Testis (tissue), 3 donors: ENCODE results near the gene TUB. TPM values are rescaled to one million over a fixed set of nuclear protein-coding genes. Genes with fewer than 3 reads are reported as not detected.

ENCODE experiments used
- DNase-seq: peaks from one replicate; pipeline ENCODE4 v3.0.0-alpha.2; 2019
- H3K27ac ChIP-seq, 2 donors: fragments of 200-600 bp; sonication (generic); one replicate each; pipeline ENCODE4 v1.5.1; 2019
- H3K27me3 ChIP-seq: fragments of 200-600 bp; sonication (generic); one replicate; pipeline ENCODE4 v1.5.1; 2019
- H3K36me3 ChIP-seq: fragments of 200-600 bp; sonication (generic); one replicate; pipeline ENCODE4 v1.5.1; 2017; ENCODE audit warnings: low read depth; ENCODE audit errors: missing control alignments
- H3K4me1 ChIP-seq: fragments of 200-600 bp; sonication (generic); one replicate; pipeline ENCODE4 v1.5.1; 2019
- H3K4me3 ChIP-seq, 2 donors: fragments of 200-600 bp; sonication (generic); one replicate each; pipeline ENCODE4 v1.5.1; 2017 to 2019
- H3K9me3 ChIP-seq: fragments of 200-600 bp; sonication (generic); one replicate; pipeline ENCODE4 v1.5.1; 2017
- CTCF ChIP-seq, 3 experiments: fragments of 450-650 bp in 2 of 3; fragments of 200-600 bp in 1 of 3; sonication (generic) in 1 of 3; IDR thresholded peaks; one replicate each; pipeline ENCODE4 v1.5.1; 2016 to 2019; ENCODE audit warnings: antibody characterized with exemption in 3 of 3, mild to moderate bottlenecking in 2 of 3, moderate library complexity in 1 of 3
- POLR2A ChIP-seq: fragments of 450-650 bp; IDR thresholded peaks from one replicate; pipeline ENCODE4 v1.6.1; 2017; ENCODE audit warnings: antibody characterized with exemption, mild to moderate bottlenecking, moderate library complexity
- WGBS, 2 donors: methylation state at CpG; one replicate each; pipeline ENCODE4 v1.1.5; 2018; 5-methylcytosine and 5-hydroxymethylcytosine counted together
- intact Hi-C: fragments of 100-400 bp; cut with DNase I; formaldehyde crosslinking; loops from one replicate; pipeline ENCODE4 v1.15.1; 2023; ENCODE audit warnings: low total_unique reads
- polyA plus RNA-seq: library from polyadenylated mRNA; stranded (reverse); fragments of 350-450 nt; fragmentation: Illumina TruSeq; extraction: RNeasy Lipid Tissue Mini Kit (QIAGEN cat#74804); gene quantifications from one replicate; pipeline ENCODE4 v1.2.3, GENCODE V29; 2014; ENCODE audit warnings: low read depth, low replicate concordance; ENCODE audit not compliant: insufficient read depth
- total RNA-seq, 2 donors: library from RNA; depleted of rRNA; stranded (reverse); fragments of >200 nt; gene quantifications; one replicate each; pipeline ENCODE4 v1.2.3, GENCODE V29; 2016

TUB gene
- total and polyA plus RNA-seq, 3 donors from 2014 or later: 8.9 to 16.5 (median 15.6) TPM

GRCh38 chr11:8079111-8079675, 1.8 kb upstream of the TUB start:
- H3K27me3 ChIP-seq: no peaks in the 10 kb centered on the region
- intact Hi-C loops: no loop called here
- H3K27ac ChIP-seq: no peak overlapping the region
- peaks cover 8% of the 10 kb centered on the region for H3K4me1 ChIP-seq
- H3K36me3 ChIP-seq: no peaks in the 10 kb centered on the region
- 85 to 93% methylated on average over 3 to 4 of the region's 4 CpGs for WGBS, 2 donors
- no peaks in the 10 kb centered on the region for H3K9me3 ChIP-seq
- no peak for DNase-seq
- H3K4me3 ChIP-seq: no peak overlapping the region
- no peak for TF ChIP-seq CTCF (IDR thresholded peaks at IDR 0.05)
- no peak for TF ChIP-seq POLR2A

- intact Hi-C loops: no loop called here
- Histone ChIP-seq H3K4me1 (peaks cover 8% of the 10 kb centered on the region), H3K27me3 (no peaks in the 10 kb centered on the region), H3K4me3 (peak overlapping the region; percentile 51 to 53), H3K36me3 (no peaks in the 10 kb centered on the region), H3K9me3 (no peaks in the 10 kb centered on the region), H3K27ac (peak overlapping the region in 1 of 2 donors; percentile 73)
- WGBS, 2 donors: 29 to 61% methylated on average over 3 to 24 of the region's 24 CpGs
- no peak for DNase-seq
- TF ChIP-seq POLR2A: no peak
- no peak for TF ChIP-seq CTCF (IDR thresholded peaks at IDR 0.05)
Measured at GRCh38 chr11:8080069-8080670, 841 bp upstream of the TUB start.

- H3K9me3 ChIP-seq: no peaks in the 10 kb centered on the region
- peak overlapping the region; percentile 53 to 67 for H3K4me3 ChIP-seq
- intact Hi-C loops: no loop called here
- H3K27me3 ChIP-seq: no peaks in the 10 kb centered on the region
- TF ChIP-seq CTCF (IDR thresholded peaks at IDR 0.05): no peak
- no peak for TF ChIP-seq POLR2A
- H3K36me3 ChIP-seq: no peaks in the 10 kb centered on the region
- 20% methylated on average over 23 of the region's 24 CpGs; no CpG with 5 or more reads in 1 of the 2 donors for WGBS, 2 donors
- no peak for DNase-seq
- H3K27ac ChIP-seq: peak overlapping the region; percentile 55 to 73
- peaks cover 11% of the 10 kb centered on the region for H3K4me1 ChIP-seq
Measured at GRCh38 chr11:8081591-8082250, 710 bp downstream of the TUB start.

- Histone ChIP-seq H3K27ac (no peak overlapping the region), H3K27me3 (no peaks in the 10 kb centered on the region), H3K4me3 (no peak overlapping the region), H3K36me3 (no peaks in the 10 kb centered on the region), H3K4me1 (peaks cover 11% of the 10 kb centered on the region), H3K9me3 (no peaks in the 10 kb centered on the region)
- TF ChIP-seq POLR2A (no peak), CTCF (IDR thresholded peaks at IDR 0.05) (no peak)
- intact Hi-C loops: no loop called here
- peak; percentile 48 for DNase-seq
- 66 to 74% methylated on average over 11 to 15 of the region's 15 CpGs for WGBS, 2 donors
Measured at GRCh38 chr11:8082391-8083087, 1.5 kb downstream of the TUB start.
